Muscle layer of colon (tissue), 2 donors: ENCODE data around the gene COX8C.

Experiments used
- H3K27ac ChIP-seq: one replicate; pipeline ENCODE4 v1.7.0; 2013; ENCODE audit warnings: low read depth, mild to moderate bottlenecking, low read length, moderate library complexity
- H3K27me3 ChIP-seq, 2 donors: one replicate each; pipeline ENCODE4 v1.7.0; 2013; ENCODE audit warnings: low read length in 2 of 2, mild to moderate bottlenecking in 2 of 2; ENCODE audit not compliant: insufficient read depth in 2 of 2, control insufficient read depth in 1 of 2
- H3K36me3 ChIP-seq: one replicate; pipeline ENCODE4 v1.7.0; 2013; ENCODE audit warnings: mild to moderate bottlenecking, low read length; ENCODE audit not compliant: insufficient read depth
- H3K4me1 ChIP-seq: one replicate; pipeline ENCODE4 v1.7.0; 2013; ENCODE audit warnings: mild to moderate bottlenecking, low read length; ENCODE audit not compliant: insufficient read depth
- H3K4me3 ChIP-seq, 2 donors: one replicate each; pipeline ENCODE4 v1.7.0; 2013; ENCODE audit warnings: low read length in 2 of 2, low read depth in 1 of 2, mild to moderate bottlenecking in 1 of 2, moderate library complexity in 1 of 2
- H3K9ac ChIP-seq: one replicate; pipeline ENCODE4 v1.7.0; 2013; ENCODE audit warnings: low read length
- H3K9me3 ChIP-seq: one replicate; pipeline ENCODE4 v1.7.0; 2013; ENCODE audit warnings: mild to moderate bottlenecking, low read length
- donor health status: abdominal sarcoma.
- donor health status: Adenocarcinoma of cecum.

Gene COX8C

GRCh38 chr14:93346926-93347721, at the start of gene COX8C:
COX8C (plus strand) TSS chr14:93347182; CDS start chr14:93347269, 87 bp downstream.
- H3K9ac ChIP-seq = no peak within 1 kb of the TSS

DNA sequence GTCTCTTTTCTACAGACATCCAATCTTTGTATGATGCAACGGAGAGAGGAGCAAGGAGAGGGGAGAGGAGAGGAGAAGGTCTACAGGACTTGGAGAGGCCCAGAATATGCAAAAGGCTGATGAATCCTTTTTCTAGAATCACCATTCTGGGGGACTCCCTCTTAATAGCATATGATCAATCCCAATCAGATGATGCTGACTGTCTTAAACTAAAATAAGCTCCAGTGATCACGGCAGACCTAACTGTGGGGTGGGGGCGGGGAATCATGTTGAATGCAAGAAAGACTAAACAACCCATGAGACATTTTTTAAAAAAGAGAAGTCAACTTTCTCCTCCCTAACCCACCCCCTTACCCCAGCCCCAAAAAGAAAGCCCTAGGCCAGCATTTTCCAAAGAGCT, 47.6 kb upstream of the COX8C start:
- Histone ChIP-seq H3K9ac (no peak overlapping the region), H3K27ac (no peak overlapping the region), H3K4me1 (peaks cover 9% of the 10 kb centered on the region), H3K9me3 (no peaks in the 10 kb centered on the region), H3K27me3 (no peaks in the 10 kb centered on the region), H3K36me3 (no peaks in the 10 kb centered on the region), H3K4me3 (no peak overlapping the region)

More at GRCh38 chr14:93346926-93347721, at the start of gene COX8C:
- Histone ChIP-seq H3K4me1 (no peaks in the 10 kb centered on the region), H3K9me3 (no peaks in the 10 kb centered on the region), H3K4me3 (no peak within 1 kb of the TSS), H3K27ac (no peak within 1 kb of the TSS), H3K27me3 (no peaks in the 10 kb centered on the region), H3K36me3 (no peaks in the 10 kb centered on the region)

DNA sequence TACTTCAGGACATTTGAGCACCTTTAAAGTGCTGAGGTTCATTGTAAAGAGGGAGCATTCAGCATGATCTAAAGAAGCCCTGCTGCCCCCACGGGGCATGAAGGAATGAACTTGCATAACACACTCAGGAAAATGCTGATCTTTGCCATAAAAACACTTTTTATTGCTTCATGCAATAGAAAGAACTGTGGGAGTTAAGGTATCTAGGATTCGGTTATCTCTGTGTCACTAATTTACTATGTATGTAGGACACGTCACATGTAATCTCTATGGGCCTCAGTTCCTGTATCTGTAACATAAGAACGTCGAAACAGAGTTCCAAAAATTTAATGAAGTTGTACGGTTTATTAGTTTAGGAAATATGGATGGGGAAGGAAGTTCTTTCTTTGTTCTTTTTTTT, 47.1 kb upstream of the COX8C start:
- Histone ChIP-seq H3K9me3 (no peaks in the 10 kb centered on the region), H3K27ac (no peak overlapping the region), H3K36me3 (no peaks in the 10 kb centered on the region), H3K9ac (no peak overlapping the region), H3K4me3 (no peak overlapping the region), H3K4me1 (peaks cover 10% of the 10 kb centered on the region), H3K27me3 (no peaks in the 10 kb centered on the region)

DNA sequence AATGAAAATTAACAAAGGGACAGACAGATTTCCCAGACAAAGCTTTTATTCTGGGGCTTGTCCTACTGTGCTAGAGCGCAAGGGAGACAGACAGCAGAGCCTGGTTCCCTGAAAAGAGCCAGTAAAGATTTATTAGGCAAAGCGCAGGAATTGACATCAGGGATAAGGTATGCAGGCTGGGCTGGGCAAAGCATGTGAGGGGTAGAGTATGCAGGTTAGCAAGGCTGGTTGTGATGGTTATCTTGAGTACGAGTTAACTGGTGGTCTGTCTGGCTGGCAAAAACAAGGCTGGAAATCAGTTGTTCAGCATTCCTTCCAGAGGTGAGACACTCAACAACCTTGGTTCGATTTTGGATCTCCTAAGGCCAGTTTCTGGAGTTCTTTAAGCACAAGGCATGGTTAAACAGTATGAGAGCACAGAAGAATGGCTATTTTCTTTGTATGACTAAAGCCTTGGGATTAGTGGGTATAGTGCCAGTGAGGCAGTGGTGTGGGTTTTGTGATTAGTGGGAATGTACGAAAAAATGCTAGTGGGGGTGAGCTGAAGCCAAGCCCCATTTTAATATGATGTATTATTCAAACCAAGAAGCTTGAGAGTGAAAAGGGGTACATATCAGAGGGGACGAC, 45.0 kb upstream of the COX8C start:
- peaks cover 23% of the 10 kb centered on the region for H3K4me1 ChIP-seq
- no peak overlapping the region for H3K9ac ChIP-seq
- no peak overlapping the region for H3K4me3 ChIP-seq

DNA sequence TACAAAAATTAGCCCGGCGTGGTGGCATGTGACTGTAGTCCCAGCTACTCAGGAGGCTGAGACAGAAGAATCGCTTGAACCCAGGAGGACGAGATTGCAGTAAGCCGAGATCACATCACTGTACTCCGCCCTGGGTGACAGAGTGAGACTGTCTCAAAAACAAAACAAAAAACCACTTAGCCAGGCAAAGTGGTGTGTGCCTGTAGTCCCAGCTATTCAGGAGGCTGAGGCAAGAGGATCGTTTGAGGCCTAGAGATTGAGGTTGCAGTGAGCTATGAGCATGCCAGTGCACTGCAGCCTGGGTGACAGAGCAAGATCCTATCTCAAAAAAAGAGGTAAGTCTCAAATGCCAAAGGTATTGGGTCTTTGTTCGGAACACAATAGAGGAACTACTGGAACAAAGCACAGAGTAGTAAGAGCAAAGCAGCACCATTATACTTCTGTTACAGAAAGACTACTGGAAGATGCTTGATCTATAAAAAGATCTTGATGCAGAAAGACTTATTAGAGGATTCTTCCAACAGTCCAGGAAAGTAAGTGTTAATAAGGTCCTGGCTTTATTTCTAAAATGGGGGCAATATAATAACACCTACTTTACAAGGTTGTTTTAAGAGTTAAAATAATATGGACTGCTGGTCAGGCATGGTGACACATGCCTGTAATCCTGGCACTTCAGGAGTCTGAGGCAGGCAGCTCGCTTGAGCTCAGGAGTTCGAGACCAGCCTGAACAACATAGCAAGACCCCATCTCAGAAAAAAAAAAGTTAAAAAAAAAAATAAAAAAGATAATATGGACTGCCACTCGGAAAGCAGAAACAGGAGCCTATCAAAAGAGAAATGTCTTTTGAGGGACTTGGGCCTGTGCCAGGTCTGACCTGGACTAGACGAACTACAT, 44.0 kb upstream of the COX8C start:
- no peaks in the 10 kb centered on the region for H3K36me3 ChIP-seq
- H3K27me3 ChIP-seq = no peaks in the 10 kb centered on the region
- no peak overlapping the region for H3K9ac ChIP-seq
- H3K9me3 ChIP-seq = no peaks in the 10 kb centered on the region
- peaks cover 30% of the 10 kb centered on the region for H3K4me1 ChIP-seq
- no peak overlapping the region for H3K4me3 ChIP-seq
- no peak overlapping the region for H3K27ac ChIP-seq

More for the DNA sequence above, 45.0 kb upstream of the COX8C start:
- no peaks in the 10 kb centered on the region for H3K36me3 ChIP-seq
- no peaks in the 10 kb centered on the region for H3K27me3 ChIP-seq
- no peaks in the 10 kb centered on the region for H3K9me3 ChIP-seq
- no peak overlapping the region for H3K27ac ChIP-seq

GRCh38 chr14:93303659-93304058, 43.3 kb upstream of the COX8C start:
- Histone ChIP-seq H3K36me3 (no peaks in the 10 kb centered on the region), H3K4me1 (peaks cover 30% of the 10 kb centered on the region), H3K9ac (no peak overlapping the region), H3K9me3 (no peaks in the 10 kb centered on the region), H3K27me3 (no peaks in the 10 kb centered on the region), H3K4me3 (no peak overlapping the region), H3K27ac (no peak overlapping the region)

GRCh38 chr14:93304771-93305170, 42.2 kb upstream of the COX8C start:
- H3K36me3 ChIP-seq = no peaks in the 10 kb centered on the region
- peaks cover 28% of the 10 kb centered on the region for H3K4me1 ChIP-seq
- no peak overlapping the region for H3K4me3 ChIP-seq
- no peak overlapping the region for H3K9ac ChIP-seq
- H3K9me3 ChIP-seq = no peaks in the 10 kb centered on the region
- H3K27me3 ChIP-seq = no peaks in the 10 kb centered on the region
- no peak overlapping the region for H3K27ac ChIP-seq

DNA sequence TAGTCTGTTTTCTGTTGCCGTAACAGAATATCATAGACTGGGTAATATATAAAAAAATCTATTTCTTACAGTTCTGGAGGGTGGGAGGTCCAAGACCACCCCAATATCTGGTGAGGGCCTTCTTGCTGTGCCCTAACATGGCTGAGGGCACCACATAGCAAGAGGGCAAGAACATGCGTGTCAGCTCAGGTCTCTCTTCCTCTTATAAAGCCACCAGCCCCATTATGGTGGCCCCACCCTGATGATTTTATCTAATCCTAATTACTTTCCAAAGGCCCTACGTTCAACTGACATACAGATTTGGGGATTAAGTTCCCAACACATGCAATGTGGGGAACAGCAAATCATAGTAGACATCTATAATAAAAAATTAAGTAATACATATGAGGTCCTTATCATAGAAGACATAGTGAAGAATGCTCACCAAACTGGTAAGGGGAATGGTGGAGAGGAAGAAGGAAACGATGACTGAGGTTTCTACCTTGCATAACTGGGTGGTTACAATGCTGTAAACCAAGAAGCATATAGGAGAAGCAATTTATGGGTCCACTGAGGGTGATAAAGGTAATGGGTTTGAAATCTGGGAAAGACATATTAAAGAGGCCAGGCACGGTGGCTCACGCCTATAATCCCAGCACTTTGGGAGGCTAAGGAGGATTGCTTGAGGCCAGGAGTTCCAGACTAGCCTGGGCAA, 41.1 kb upstream of the COX8C start:
- H3K9me3 ChIP-seq = no peaks in the 10 kb centered on the region
- H3K9ac ChIP-seq = no peak overlapping the region
- H3K4me1 ChIP-seq = peaks cover 34% of the 10 kb centered on the region

GRCh38 chr14:93306812-93307211, 40.2 kb upstream of the COX8C start:
- Histone ChIP-seq H3K9ac (no peak overlapping the region), H3K27me3 (no peaks in the 10 kb centered on the region), H3K36me3 (no peaks in the 10 kb centered on the region), H3K9me3 (no peaks in the 10 kb centered on the region), H3K4me3 (no peak overlapping the region), H3K4me1 (peaks cover 34% of the 10 kb centered on the region), H3K27ac (no peak overlapping the region)

More for the DNA sequence above, 41.1 kb upstream of the COX8C start:
- H3K36me3 ChIP-seq = no peaks in the 10 kb centered on the region
- no peaks in the 10 kb centered on the region for H3K27me3 ChIP-seq
- no peak overlapping the region for H3K27ac ChIP-seq
- H3K4me3 ChIP-seq = no peak overlapping the region

- Histone ChIP-seq H3K27ac (no peak overlapping the region), H3K9me3 (no peaks in the 10 kb centered on the region), H3K4me3 (no peak overlapping the region), H3K4me1 (peaks cover 37% of the 10 kb centered on the region), H3K9ac (no peak overlapping the region), H3K36me3 (no peaks in the 10 kb centered on the region), H3K27me3 (no peaks in the 10 kb centered on the region)
Observed at GRCh38 chr14:93308686-93309345, 38.2 kb upstream of the COX8C start.
